T-helper 2 cell treated with Interferon-gamma antibody and Interleukin-4, amounts not matched to agents 100 ng/mL and 5 ng/mL, for 36 hours (primary cell): ENCODE results near the gene AADACL4. TPM values are rescaled to one million over a fixed set of nuclear protein-coding genes. Genes with fewer than 3 reads are reported as not detected.

Experiments used
- intact Hi-C: fragments of 100-400 bp; cut with micrococcal nuclease; formaldehyde crosslinking; loops from one replicate; pipeline ENCODE4 v1.15.1; 2023
- total RNA-seq: library from RNA; stranded (reverse); gene quantifications from 2 replicates; pipeline ENCODE4 v1.2.3, GENCODE V29; 2022

AADACL4 gene
- total RNA-seq, 1 donor from 2014 or later, result not detected

DNA sequence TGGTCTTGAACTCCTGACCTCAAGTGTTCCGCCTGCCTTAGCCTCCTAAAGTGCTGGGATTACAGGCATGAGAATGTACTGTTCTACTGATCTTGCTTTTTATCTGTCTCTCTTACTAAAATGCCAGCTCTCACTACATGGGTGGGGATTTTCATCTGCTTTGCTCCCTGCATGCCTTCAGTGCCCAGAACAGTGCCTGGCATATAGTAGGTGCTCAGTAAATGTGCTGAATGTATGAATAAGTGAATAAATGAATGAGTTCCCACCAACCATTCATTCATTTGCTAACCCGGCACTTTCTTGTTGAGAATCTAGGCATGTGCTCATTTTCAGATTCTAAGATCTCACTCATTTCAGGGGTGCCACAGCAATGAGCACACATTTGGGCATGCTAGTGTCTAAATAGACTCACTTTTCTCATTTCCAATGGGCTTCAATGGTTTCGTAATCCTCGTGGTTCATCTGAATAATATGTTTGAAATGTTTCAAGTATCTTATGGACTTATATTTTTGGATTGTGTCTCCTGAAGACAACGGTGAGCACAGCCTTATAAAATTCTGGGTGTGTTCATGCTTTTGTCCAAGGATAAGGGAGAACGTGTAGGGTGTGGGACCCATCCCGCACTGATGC, 33.5 kb upstream of the AADACL4 start:
- intact Hi-C loops, result no loop called here

DNA sequence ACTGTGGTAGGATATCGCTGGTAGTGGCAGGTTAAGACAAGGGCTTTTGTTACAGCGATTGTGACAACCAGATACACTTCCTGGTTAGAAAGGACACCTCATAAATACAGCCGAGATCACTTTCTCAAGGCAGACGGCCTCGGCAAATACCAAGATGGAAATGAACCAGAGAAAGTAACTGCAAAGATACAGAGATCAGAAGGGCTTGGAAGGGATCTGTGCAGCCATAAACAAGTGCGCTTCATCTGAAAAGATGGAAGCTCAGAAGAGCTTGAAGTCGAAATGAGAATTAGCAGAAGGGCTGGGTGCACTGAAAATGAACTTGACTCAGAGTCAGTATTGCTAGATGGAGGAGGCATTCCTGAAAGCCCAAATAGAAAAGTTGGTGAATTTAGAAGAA, 32.9 kb upstream of the AADACL4 start:
- intact Hi-C loops, result no loop called here

DNA sequence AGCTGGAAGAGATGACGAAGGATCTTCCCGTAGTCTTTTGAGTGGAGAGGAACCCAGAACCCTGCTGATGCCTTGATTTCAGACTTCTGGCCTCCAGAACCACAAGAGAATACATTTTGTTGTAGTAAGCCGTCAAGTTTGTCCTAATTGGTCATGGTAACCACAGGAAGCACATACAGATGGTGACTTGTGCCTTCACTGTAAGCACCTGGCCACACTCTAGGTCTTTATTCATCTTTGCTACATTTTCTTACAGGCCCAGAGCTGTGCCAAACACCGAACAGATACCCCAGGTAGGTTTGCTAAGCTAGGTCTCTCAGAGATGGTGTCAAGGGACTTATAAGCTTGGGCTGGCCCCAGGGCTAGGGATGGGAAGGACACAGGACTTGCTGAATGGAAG, 30.7 kb upstream of the AADACL4 start:
- intact Hi-C loops, result no loop called here

DNA sequence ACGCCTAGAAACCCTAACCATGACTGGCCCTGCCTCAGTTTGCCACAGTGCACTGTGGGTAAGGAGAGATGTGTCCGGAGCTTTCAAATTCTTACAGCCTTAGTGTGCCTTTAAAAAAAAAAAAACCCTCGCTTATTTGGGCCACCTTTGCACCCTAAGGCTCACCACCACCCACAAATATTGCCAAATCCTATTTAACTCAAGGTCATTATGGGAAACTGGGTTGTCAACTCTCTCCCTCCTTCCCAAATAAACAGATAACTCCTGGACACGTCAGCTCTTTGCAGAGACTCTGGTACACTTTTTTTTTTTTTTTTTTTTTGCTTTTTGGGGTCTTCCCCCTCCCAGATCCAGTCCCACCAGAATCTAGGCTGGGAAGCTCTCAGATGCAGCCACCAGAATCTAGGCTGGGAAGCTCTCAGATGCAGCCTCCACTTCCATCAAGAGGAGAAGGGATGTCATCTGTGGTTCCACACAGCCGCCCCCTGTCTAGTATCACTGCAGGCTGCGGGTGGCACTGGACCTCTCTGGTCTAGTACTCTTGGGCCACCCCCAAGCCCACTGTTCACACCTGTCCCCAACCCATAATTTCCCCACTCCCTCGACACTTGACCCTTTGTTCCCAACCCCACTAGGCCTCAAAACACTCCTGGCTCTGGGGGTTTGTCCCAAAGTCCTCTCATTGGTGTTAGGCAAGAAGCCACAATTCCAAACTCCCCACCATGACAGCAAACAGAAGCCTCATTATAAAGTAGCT, 29.3 kb upstream of the AADACL4 start:
- intact Hi-C loops, result loop anchor here (5.0 kb wide), 3 partner anchors 317 to 452 kb away; no protein-coding TSS in a partner anchor

DNA sequence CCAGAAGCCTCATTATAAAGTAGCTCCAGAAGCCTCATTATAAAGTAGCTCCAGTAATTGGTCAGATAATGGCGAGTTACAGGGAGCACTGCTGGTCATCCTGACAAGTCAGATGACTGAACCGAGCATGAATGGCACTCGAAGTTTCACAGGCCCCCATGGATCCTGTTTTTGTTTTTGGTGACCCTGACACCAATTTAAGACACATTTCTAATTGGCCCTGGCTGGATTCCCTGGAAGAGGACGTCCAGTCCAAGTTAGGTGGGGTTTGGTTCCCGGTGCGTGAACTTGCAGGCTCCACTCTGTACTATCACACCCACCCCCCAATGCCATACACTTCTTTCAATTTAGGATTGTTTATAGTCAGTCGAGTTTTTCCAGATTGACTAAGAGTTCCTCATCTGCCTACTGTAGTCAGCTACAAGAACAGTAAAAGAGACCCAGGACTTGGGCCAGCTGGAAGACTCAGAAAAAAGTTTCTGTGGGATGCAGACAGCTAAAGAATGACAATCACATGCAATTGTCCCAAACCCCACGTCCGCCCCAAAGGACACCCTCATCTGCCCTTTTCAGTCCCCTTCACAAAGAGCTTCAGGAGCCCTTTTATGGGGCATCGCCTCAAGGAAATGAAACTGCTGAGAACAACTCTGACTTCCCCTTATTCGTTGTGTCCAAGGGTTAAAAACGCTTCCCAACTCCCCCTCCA, 28.6 kb upstream of the AADACL4 start:
- intact Hi-C loops, result loop anchor here (5.0 kb wide), 3 partner anchors 318 to 453 kb away; no protein-coding TSS in a partner anchor

DNA sequence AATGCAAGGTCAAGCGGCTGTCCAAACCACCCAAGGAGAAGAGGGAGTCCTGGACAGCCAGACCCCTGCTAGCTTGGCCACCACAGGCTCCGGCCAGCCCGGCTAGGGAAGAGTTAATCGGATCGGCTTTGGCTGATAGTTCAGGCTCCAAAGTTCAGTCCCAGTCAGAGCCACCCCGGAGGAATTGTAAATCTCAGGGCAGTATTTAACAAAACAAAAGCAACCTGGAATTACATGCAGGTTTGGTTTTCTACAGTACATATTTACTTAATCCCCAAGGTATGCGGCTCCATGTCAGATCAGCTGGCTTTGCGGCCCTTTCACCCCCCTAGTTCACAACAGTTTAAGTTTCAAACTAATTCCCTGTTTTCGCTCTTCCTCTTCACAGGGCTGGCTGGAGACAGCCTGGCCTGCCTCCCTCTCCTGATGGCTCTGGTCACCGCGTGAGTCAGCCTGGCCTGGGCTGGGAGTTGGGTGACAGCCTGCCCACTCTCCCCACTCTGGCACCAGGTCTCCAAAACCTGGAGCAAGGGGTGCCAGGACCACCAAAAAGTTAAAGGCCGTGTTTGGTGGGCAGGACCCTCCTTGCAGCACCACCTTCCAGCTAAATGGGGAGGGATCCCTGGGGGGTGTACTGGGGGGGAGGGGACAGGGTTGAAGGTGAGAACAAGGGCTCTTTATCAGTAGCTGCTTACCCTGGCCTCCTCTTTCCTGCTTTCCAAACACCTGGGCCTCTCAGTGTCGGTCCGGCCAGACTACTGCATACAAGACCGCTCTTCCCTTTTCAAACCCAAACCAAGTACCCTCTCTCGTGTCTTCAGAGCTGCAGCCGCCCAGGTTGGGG, 27.8 kb upstream of the AADACL4 start:
- intact Hi-C loops, result loop anchor here (5.0 kb wide), 3 partner anchors 319 to 454 kb away; no protein-coding TSS in a partner anchor

DNA sequence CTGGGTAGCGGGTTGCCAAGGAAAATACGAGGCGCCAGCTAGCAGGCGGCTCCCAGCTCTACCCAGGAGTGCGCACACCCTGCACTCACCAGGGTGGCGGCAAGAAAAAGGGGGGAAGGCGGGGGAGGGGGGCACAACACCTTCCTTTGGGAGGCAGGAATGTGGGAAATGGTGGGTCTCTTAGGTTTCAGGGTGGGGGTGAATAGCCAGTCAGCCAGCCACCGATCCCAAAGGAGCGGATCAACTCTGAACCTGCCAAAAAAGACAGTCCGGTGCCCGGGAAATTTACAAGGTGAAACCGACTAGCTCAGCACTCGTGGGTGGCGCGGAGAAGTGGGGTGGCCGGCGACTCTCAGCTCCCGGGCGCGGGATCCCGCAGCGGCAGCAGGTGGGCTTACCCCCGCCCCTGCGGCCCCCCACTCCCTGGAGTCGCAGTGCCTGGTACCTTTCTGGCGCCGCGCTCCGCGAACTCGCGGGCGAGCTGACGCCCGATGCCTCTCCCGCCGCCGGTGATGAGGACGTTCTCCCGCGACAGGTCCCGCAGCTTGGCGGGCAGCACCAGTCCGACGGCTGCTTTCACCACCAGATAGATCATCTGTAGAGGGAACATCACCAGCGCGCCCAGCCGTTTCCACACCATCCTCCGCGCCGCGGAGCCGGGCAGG, 27.0 kb upstream of the AADACL4 start:
- intact Hi-C loops, result loop anchor here (5.0 kb wide), 3 partner anchors 320 to 455 kb away; no protein-coding TSS in a partner anchor

DNA sequence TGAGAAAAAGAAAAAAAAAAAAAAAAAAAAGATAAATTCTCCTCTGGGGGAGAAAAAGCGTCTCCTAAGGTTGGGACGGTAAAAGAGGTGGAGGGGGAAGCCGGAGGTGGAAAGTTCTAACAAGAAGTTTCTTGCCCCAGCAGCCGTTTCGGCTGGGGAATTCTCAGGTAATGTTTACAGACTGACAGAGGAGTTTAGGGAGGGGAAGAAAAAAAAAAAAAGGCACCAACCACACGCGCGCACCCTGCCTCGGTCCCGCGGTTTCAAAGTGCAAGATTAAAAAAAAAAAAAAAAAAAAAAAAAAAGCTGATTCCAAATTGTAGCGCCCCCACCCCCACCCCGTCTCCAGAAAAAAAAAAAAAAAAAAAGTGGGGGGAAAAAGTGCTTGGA, 26.4 kb upstream of the AADACL4 start:
- intact Hi-C loops, result loop anchor here (5.0 kb wide), 3 partner anchors 320 to 455 kb away; no protein-coding TSS in a partner anchor

DNA sequence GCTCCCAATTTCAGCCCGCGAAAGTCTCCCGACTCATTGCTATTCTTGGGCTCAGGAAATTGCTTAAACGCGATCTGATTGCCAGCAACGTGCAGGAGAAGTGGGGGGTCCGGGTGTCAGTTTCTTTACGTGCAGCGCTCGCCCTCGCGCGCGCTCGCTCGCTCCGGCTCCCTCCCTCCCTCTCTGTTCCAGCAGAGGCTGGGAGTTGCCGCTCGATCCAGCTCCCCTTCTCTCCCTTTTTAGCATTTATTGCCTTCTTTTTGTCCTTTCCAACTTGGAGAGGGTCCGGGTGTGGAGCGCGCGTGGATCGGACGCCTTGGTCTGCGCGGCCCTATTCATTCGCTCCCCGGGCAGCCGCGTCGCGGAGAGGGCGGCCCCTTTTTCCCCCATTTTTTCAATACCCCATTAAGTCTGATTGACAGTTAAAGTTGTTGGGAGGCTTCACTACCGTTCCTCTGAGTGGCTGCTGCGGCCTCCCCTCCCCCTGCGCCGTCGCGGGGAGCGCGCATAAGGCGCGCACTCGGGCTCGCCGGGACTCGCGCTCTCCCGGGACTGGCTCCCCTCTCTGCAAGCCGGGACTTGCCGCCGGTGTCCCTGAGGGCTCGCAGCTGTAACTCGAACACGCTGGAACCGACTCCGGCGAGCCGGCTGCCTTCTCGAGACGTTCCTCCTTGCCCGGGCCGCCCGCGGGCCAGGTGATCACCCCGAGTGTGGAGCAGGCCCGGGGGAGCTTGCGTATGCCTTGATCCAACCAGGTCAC, 25.8 kb upstream of the AADACL4 start, which contains the start of gene DHRS3:
TSS of gene DHRS3 (minus strand) at position 310 of the 760 bp plus-strand sequence. CDS start 862 bp downstream, outside the sequence.
- intact Hi-C loops, result loop anchor here (1.0 to 5.0 kb wide), 8 partner anchors 14 to 456 kb away; no protein-coding TSS in a partner anchor

DNA sequence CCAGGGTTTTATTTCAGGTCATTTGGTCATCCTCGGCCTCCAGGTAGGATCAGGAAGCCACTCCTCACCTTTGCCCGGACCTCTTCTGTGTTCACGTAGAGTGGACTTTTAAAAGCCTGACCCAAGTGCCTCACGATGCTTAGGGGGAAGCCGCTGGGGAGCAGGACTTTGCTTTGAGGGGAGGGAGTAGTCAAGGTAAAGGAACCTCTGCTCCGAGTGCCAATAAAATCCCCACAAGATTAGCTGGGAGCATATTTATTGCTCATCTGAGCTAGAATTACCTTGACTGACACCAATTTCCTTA, 25.3 kb upstream of the AADACL4 start:
- intact Hi-C loops, result loop anchor here (1.0 to 5.0 kb wide), 8 partner anchors 14 to 456 kb away; no protein-coding TSS in a partner anchor

DNA sequence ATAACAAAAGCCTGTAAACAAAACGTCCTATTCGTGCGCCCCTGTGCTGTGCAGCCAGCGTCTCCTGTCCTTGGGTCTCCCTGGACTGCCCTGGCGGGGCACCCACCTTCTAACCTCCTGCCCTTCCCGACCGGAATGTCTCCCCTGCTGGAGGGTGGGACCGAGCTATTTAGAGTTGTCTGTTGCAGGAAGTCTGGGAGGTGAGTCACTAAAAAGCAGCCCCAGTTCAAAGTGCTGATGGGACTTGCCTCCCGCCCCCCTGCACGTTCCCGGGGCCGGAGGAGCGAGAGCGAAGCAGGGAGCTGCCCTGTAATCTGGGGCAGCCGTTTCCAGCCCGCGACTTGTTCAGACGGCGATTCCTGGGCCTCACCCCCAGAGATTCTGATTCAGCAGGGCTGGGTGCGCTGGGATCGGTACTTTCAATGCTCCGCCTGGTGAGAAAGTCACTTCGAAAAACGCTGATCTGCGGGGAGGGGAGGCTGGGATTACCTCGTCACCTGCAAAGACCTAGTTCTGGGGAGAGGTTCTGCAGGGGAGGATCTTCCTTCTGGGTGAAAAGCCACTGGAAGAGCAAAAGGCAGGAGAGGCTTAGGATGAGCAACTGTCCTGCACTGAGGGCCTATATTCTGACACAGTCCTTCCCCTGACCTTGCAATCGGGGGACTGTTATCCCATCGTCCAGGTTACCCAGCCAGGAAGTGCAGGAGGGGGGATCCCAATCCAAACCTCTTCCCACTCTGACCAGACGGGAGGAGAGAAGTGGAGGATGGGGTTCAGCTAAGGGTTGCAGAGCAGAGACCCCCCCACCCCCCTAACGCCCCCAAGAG, 24.7 kb upstream of the AADACL4 start:
- intact Hi-C loops, result loop anchor here (1.0 to 5.0 kb wide), 13 partner anchors 15 to 457 kb away; no protein-coding TSS in a partner anchor

DNA sequence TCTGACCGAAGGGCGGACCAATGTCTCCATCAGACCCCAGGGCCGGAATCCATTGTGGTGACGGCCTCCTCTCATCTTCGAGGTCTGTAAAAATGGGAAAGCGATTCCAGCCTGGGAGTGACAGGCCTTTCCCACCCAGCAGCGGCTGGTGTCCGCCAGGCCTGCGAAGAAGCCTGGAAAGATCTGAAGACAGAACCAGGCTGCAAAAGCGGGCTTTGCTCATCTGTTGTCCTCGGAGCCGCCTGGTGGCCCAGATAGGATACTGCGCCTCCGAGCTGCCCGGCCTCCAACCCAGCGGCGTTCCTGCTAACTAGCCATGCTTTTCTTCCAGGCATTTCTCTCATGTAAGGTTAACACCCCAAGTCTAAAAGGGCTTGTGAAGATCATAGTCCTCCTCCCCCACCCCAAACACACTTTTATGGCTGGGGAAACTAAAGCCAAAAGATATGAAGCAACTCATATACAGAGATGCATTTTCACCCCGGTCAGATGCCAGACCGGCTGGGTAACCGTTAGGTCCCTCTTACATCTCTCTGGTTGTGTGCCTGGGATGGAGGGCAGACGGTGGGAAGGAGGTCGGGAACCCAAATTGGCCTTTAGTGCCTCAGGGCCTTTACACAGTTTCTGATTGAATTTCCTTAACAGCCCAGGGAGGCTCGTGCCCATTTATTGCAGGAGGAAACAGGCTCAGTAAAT, 23.9 kb upstream of the AADACL4 start:
- intact Hi-C loops, result loop anchor here (1.0 to 5.0 kb wide), 9 partner anchors 19 to 458 kb away; no protein-coding TSS in a partner anchor

DNA sequence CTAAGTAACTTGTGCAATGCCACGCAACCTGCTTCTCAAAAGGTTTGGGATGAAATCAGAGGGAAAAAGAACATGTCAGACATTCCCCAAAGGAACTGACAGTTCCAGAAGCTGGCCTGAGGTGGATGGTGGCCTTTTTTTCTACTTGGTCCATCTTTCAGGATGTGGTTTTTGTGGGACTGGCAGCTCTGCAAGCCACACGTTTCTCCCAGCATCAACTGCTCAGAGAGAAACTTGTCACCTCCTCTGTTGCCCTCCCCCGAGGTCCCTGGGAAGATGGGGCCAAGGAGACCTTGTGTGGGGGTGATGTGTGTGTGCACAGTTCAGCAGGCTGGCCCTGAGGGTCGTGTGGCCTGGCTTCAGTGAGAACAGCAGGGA, 23.4 kb upstream of the AADACL4 start:
- intact Hi-C loops, result no loop called here

DNA sequence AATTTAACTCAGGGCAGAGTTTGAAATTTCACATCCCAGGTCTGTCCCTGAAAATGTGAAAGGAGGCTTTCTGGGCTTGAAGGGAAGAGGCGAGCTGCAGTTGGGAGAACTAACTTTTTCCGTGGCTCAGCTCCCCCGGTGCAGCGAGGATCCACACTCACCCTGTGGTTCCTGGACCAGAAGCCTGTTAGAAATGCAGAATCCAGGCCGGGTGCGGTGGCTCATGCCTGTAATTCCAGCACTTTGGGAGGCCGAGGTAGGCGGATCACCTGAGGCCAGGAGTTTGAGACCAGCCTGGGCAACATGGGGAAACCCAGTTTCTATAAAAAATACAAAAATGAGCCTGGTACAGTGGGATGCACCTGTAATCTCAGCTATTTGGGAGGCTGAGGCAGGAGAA, 23.0 kb upstream of the AADACL4 start:
- intact Hi-C loops, result no loop called here

DNA sequence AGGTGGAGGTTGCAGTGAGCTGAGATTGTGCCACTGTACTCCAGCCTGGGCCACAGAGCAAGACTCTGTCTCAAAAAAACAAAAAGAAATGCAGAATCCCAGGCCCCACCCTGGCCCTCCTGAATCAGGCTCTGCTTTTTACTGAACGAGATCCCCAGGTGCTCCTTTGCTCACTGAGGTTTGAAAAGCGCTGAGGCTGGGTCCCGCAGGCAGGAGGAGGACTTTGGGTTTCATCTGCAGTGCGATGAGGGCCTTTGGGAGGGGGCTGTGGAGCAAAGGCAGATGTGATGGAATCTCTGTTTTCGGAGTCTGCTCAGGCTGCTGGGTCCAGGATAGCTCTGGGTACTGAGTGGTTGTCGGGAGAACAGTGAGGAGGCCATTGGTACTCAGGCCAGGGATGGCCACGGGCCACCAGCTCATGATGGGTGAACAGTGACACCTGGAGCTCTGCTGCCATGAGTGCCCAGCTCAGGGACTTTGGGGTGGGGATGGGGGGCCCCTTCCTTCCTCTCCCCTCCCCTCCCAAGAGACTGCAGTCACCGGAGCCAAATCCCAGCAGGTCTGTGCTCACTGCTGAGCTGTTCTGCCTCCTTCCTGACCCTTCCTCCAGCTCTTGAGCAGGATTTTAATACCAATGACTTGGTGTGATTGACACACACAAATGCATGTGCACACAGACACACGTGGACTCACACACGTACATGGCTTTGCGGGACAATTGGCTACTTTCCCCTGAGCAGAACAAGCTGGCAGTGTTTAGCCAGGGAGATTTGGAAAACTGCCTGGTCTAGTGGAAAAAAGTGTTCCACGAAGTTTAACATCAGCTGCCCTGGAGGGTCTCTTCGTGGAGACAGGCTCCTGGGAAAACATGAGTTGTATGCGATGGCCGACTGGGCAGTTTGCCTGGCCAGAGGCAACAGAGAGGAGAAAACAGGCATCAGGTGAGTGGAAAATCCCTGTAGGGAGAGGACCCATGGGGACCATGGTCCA, 22.2 kb upstream of the AADACL4 start:
- intact Hi-C loops, result no loop called here

DNA sequence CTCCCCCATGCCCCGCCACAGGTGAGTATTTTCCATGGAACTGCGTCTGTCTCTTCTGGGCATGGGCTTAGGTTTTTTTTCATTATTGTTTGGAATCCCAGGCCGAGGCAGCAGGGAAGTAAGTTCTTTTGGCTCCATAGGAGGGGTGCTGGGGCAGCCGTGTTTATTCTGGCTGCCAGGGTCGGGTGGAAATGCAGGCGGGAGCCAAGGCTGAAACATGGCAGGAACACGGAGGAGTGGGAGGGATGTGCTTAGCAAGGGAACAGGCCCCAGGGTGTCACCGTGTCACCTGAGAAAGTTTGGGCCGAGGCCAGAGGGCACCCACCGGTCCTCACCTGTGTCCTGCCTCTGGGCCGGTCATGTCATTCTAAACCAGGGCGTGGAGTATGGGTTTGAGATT, 21.4 kb upstream of the AADACL4 start:
- intact Hi-C loops, result no loop called here

DNA sequence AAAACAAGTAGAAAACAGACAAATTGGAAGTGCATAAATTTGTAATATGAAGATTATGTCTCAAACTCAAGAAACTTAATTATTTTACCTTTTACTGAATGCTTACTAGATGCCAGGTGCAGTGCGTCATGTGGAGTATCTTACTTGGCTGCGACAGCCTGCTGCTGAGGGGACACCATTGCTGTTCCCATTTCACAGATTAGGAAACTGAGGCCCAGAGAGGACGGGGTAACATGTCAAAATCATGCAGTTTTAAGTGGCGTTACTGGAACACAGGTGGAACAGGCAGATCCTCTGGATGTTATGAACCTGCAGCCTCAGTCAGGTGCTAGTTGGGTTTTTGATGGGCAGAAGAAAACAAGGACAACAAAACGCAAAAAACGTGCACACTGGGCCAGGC, 18.6 kb upstream of the AADACL4 start:
- intact Hi-C loops, result no loop called here
